ENCODE data around the gene GRIN2A.

DNA sequence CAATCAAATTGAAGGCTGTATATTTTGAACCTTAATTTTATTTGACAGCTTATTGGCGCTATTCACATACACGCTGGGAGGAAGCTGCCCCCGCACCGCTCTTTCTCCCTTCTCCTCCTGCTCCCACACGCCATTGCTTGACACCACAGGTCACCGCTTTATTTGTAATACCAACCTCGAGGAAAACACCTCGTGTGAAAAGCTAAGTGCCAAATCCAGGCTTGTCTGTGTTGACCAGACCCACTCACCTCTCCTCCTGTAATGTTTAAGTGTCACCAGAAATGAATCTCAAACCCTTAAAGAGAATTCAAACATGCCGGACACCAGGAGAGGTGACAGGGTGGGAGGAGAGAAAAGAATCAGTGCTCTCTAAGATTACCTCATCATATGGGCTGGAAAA is 331.4 kb downstream of the GRIN2A start:
- no peak for TF ChIP-seq CTCF (IDR thresholded peaks at IDR 0.05)
- no peak for TF ChIP-seq POLR2A (IDR thresholded peaks at IDR 0.05)
